Astrocyte of the spinal cord (primary cell): Measurements from ENCODE around the gene FAM170B.

ENCODE experiments used
- DNase-seq: peaks from one replicate; pipeline ENCODE4 v3.0.0; 2011; ENCODE audit warnings: low read depth, low spot score
- H3K4me3 ChIP-seq: 2 replicates; pipeline ENCODE4 v1.5.1; 2011; ENCODE audit warnings: low read depth, mild to moderate bottlenecking, low read length, moderate library complexity
- CTCF ChIP-seq: IDR thresholded peaks from 2 replicates; pipeline ENCODE4 v1.5.1; 2012; ENCODE audit warnings: low read depth, mild to moderate bottlenecking, low read length, inconsistent platforms
- in situ Hi-C: cut with HindIII; loops from 2 replicates; pipeline ENCODE4 v1.10.0; 2017; ENCODE audit warnings: low sequenced_read_pairs

The FAM170B gene

GRCh38 chr10:49082766-49083165 is 51.1 kb downstream of the FAM170B start:
- no peak for TF ChIP-seq CTCF
- no peak for DNase-seq
- in situ Hi-C loops = no loop called here
- H3K4me3 ChIP-seq = no peak overlapping the region

GRCh38 chr10:49081547-49082275 is 52.1 kb downstream of the FAM170B start:
- TF ChIP-seq CTCF = no peak
- in situ Hi-C loops = no loop called here
- no peak overlapping the region for H3K4me3 ChIP-seq
- peak; percentile 51 for DNase-seq
